ENCODE results near the gene SYVN1.
"Not testable (repeated sequence)": the region's sequence is repeated elsewhere in the genome, so short reads cannot be mapped to it uniquely, and the experiment has no call there.

SYVN1 gene

DNA sequence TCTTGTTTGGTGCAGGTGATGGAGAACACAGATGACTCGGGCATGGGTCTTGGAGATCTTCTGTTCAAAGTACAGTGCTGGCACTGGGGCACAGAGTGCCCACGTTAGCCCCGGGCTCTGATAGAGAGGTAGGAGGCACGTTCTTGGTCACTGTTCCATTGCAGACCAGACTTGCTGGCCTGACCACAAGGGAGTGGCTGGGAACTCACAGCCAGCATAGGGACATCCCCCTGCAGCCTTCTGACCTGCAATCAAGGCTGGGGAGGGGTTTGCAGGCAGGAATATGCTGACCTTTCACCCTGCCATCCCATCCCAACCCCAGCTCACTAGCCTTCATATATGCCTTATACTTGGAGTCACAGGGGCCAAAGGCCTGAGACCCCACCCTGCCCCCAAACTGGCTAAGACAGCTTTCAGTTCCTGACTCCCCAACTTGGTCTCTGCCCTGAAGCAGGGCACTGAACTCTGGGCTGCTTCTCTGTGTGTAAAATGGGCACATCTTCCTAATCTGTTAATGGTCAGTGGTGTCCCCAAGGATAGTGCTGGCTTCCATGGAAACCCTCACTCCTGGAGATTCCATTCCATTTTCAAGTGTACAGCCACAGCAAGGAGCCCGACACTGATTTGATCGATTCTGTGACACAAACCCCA, 7.6 kb downstream of the SYVN1 start:
- FAIRE-seq, result no peak

- no peak for FAIRE-seq
Observed at GRCh38 chr11:65125197-65126056, 8.9 kb downstream of the SYVN1 start.

DNA sequence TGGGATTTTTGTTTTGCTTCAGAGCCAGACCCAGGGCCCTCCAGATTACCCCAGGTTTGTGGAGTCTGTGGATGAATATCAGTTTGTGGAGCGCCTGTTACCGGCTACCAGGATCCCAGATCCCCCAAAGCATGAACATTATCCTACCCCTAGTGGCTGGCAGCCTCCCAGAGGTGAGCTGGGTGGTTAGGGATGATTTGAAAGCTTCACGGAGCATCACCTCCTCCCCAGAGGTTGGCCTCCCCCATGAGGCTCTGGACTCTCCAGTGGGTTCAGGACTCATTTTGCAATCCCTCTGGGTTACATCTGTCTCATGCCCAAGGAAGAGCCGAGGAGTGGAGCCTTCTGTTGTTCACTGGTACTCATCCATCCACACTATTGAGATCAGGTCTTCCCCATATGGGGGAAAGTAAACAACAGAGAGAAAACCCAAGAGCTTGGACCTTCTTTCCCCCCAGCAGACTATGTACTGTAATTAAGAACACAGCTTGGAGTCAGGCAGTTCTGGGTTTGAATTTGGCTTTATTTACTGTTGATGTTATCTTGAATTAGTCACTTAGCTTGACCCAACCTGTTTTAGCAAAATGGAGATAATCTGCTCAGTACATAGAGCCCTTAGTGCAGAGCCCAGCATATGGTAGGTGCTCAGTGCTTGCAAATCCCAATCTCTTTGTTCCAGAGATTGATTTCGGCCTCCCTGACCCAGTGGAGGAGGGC, 9.7 kb downstream of the SYVN1 start:
- no peak for FAIRE-seq

- FAIRE-seq, result no peak
Observed at GRCh38 chr11:65121865-65122696, 12.2 kb downstream of the SYVN1 start, which contains the start of the genes FAU and MRPL49. Gene FAU, minus strand, starts transcription at chr11:65122134. Its CDS starts 321 bp downstream, at chr11:65121813. Gene MRPL49, plus strand, starts transcription at chr11:65122321. Its CDS starts 26 bp downstream, at chr11:65122347.

- FAIRE-seq, result no peak
Observed at GRCh38 chr11:65121447-65121864, 12.9 kb downstream of the SYVN1 start.

- no peak for FAIRE-seq
Observed at GRCh38 chr11:65120831-65121230, 13.5 kb downstream of the SYVN1 start.

GRCh38 chr11:65119670-65119995, 14.7 kb downstream of the SYVN1 start:
- no peak for FAIRE-seq

DNA sequence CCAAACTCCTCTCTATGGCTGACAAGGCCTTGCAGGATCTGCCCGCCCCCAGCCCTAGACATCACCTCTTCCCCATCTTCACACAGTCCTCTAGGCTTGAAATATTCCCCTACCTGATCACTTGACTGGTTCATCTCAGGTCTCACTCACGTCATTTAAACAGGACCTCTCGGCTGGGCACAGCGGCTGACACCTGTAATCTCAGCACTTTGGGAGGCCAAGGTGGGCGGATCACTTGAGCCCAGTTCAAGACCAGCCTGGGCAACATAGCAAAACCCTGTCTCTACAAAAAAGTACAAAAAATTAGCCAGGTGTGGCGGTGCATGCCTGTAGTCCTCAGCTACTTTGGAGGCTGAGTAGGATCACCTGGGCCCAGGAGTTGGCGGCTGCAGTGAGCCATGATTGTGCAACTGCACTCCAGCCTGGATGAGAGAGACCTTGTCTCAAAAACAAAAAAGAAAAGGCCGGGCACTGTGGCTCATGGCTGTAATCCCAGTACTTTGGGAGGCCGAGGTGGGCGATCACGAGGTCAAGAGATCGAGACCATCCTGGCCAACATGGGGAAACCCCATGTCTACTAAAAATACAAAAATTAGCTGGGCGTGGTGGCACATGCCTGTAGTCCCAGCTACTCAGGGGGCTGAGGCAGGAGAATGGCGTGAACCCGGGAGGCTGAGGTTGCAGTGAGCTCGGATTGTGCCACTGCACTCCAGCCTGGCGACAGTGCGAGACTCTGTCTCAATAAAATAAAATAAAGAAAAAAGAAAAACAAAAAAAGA, 15.2 kb downstream of the SYVN1 start:
- FAIRE-seq, result not testable (repeated sequence)

- FAIRE-seq, result no peak
Observed at GRCh38 chr11:65118097-65118837, 16.1 kb downstream of the SYVN1 start.

GRCh38 chr11:65117206-65118096, 16.9 kb downstream of the SYVN1 start, which contains the start of gene ZNHIT2:
Gene ZNHIT2, minus strand, starts transcription at chr11:65117701. Its CDS starts 48 bp downstream, at chr11:65117653.
- peak; percentile 85 for FAIRE-seq

DNA sequence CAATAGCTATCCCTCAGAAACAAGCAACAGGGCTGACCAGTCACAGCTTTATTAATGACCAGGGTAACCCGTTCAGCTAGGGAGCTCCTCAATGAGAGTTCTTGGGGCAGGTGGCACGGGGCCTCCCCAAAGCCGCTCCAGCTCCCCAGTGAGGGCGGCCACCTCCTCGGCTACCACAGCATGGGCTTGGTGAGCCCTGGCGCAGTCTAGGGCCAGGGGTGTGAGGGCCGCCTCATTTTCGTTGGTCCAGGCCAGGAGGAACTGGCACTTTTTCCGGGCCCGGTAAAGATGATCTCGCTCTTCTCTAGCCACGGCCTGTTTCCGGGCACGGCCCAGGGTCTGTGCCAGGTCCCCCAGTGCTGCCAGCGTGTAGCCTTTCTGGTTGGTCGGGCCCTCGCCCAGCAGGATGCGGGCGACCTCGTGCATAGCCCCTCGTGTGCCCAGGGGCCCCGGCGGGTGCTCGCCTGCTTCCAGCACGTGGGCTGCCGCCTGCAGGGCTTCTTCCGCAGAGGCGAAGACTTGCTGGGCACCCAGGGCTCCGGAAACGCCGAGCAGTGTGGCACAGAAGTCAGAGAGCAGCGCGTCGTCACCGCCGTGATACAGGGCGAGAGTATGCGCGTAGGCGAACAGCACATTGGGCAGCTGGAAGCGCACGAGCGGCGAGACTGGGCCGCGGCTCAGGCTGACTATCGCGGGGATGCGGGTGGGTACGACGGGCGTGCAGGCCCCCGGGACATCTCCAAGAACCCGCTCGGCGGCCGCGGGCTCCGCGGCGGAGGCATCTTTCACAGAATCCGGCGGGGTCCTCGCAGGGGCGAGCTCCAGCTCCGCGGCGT, 17.7 kb downstream of the SYVN1 start:
- FAIRE-seq, result no peak

DNA sequence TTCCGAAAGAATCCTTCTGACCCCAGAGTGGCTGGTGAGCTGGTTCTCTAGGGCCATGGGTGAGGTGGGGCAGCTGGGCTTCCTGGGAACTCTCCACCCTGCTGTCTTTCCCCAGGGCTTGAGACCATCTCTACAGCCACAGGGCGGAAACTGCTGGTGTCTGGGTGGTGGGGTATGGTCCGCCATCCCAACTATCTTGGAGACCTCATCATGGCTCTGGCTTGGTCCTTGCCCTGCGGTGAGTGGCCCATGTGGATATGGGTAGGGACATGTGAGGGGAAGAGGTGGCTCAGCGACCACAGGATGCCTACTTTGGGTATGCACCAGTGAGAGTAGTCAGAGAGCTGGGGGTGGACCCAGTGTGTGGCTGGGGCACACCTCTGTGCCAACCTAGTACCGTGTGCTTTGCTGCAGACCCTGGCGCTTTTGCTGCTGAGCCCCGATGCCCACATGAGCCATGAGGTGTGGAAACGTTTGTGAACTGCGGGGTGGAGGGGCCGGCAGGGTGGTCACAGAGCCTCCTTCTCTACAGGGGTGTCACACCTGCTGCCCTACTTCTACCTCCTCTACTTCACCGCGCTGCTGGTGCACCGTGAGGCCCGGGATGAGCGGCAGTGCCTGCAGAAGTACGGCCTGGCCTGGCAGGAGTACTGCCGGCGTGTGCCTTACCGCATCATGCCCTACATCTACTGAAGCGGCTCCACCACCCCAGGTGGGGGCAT, 18.8 kb downstream of the SYVN1 start:
- no peak for FAIRE-seq

DNA sequence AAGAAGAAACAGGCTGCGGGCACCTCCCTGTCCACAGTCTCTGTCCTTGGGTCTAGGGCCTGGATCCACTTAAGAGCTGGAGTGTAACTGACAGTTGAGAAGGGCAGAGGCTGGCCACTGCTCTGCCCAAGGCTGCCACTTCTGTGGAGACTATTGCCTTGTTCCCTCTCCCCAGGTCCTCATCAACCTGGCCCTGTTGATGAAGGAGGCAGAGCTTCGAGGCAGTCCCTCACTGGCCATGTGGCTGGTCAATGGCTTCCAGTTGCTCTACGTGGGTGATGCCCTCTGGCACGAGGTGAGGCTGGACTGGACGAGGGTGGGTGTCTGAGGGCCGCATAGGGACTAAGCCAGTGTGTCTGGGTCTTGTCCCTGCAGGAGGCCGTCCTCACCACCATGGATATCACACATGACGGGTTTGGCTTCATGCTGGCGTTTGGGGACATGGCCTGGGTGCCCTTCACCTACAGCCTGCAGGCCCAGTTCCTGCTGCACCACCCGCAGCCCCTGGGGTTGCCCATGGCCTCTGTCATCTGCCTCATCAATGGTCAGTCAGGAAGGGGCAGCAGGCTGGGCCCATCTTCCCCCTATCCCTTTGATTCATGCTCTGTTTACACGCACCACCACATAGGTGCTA, 19.7 kb downstream of the SYVN1 start:
- no peak for FAIRE-seq

DNA sequence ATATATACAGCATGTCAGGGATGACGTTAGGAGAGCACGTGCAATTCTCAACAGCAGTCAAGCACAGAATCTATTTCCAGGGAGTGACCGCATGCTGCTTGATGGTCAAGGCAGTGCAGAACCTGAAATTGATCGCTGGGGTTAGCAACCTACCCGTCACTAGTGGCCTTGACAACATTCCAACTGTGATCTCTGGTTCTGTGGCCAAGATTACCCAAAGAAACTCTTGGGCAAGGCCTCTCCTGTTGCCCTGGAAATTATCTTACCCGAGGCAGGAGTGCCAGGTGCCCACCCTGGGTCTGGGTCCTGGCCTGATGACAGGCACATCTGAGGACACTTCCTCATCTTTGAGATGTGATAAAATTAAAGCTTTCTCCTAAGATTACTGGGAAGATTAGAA, 20.5 kb downstream of the SYVN1 start:
- no peak for FAIRE-seq

DNA sequence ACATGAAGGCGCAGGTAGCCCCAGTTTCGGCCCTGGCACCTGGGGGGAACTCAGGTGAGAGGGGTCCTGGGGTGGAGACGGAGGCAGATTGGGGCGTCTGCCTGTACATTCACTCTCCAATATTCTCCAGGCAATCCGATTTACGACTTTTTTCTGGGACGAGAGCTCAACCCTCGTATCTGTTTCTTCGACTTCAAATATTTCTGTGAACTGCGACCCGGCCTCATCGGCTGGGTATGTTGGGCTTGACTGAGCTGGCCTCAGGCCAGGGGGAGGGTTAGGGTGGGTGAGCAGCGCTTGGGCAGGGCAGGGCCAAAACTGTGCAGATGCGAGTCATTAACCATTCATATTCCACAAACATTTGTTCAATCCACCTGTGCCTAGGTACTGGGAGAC, 21.0 kb downstream of the SYVN1 start:
- FAIRE-seq, result no peak

DNA sequence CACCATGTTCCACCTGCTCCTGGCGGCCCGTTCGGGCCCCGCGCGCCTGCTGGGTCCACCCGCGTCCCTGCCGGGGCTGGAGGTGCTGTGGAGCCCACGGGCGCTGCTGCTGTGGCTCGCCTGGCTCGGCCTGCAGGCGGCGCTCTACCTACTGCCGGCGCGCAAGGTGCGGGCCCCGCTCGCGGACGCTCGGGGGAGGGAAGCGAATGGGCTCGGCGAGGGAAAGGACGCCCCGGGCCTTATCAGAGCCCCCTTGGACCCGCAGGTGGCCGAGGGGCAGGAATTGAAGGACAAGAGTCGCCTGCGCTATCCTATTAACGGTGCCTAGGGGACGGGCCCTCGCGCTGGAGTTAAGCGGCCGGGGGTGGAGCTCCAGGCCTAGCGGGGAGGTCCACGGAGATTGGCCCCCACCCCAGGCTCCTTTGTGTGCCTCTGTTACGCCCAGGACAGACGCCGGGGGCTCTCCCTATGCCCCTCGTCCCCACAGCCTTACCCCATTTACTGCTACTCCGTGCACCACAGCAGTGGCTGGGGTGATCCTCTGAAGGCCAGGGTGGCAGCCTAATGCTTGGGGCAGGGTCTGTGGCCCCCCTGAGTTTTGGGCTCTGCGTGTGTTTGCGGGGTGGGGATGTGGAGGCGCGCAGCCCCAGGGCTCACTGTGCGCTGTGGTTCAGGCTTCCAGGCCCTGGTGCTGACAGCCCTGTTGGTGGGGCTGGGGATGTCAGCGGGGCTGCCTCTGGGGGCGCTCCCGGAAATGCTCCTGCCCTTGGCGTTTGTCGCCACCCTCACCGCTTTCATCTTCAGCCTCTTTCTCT, 21.6 kb downstream of the SYVN1 start:
- no peak for FAIRE-seq
